HG03196 (cell line): ENCODE measurements around the gene SLC29A4.
"Not testable (repeated sequence)": the region's sequence is repeated elsewhere in the genome, so short reads cannot be mapped to it uniquely, and the experiment has no call there.

ENCODE experiments used
- ATAC-seq: cut with Tn5 transposase; IDR thresholded peaks from one replicate; pipeline ENCODE4 v1.9.1; 2021; ENCODE audit not compliant: unreplicated experiment

The SLC29A4 gene

GRCh38 chr7:5320802-5321396, 38.2 kb downstream of the SLC29A4 start:
- no peak for ATAC-seq

GRCh38 chr7:5322621-5323410, 40.1 kb downstream of the SLC29A4 start:
- no peak for ATAC-seq

DNA sequence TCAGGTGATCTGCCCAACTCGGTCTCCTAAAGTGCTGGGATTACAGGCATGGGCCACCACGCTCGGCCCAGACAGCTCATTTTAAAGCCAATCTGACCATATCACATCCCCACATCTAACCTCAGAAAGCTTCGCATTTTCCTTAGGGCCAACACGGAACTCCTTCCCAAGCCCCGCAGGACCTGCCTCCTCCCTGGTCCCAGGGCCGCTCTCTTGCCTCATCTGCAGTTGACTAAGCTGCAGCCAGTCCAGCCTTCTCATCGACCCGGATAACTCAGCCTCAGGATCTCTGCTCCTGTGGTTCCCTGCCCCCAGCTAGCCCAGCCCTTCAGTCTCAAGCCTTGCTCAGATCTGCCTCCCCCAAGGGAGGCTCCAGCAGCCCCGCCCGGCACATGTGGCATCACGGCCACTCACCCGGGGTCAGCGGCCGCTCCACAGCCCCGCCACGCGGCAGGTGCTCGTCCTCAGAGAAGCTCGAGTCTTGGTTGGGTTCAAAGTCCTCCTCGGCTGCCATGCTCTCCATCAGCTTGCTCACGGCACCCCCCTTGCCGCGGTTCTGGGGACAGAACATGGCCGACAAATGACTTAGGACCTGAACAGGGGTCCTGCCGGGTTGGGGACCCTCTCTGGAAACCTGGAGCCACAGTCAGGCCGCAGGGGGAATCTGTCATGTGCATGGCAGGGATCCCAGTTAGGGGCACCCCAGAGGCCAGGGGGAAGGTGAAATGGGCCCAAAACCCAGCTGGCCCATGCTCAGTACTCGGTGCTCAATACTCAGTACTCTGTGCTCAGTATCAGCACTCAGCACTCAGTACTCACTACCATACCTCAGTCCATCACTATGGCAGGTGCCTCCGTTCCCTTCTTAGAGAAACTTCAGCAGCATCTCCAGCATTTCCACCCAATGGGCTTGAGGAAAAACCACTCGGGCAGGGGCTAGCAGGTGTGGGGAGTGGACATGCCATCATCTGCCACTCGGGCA, 41.3 kb downstream of the SLC29A4 start:
- not testable (repeated sequence) for ATAC-seq

GRCh38 chr7:5324961-5325360, 42.2 kb downstream of the SLC29A4 start:
- no peak for ATAC-seq

GRCh38 chr7:5330288-5330687, 47.5 kb downstream of the SLC29A4 start:
- no peak for ATAC-seq

DNA sequence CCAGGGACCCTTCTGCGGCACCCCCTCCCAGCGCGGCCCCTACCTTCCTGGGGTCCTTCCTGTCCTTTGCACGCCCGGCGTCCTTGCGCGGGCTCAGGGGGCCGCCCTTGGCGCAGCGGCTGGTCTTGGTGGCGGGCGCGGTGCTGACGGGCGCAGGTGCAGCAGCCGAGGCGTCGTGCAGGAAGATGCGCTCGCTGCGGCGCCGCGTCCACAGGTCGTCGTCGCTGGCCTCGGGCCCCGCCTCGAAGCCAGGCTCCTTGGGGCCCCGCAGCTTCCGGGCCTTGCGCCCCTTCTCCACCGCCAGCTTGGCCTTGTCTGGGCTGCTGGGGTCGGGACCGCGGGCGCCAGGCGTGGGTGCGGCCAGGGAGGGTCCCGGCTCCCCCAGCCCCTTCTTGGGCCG, 49.8 kb downstream of the SLC29A4 start:
- ATAC-seq, result no peak

GRCh38 chr7:5333121-5334045, 50.6 kb downstream of the SLC29A4 start:
- ATAC-seq, result no peak

DNA sequence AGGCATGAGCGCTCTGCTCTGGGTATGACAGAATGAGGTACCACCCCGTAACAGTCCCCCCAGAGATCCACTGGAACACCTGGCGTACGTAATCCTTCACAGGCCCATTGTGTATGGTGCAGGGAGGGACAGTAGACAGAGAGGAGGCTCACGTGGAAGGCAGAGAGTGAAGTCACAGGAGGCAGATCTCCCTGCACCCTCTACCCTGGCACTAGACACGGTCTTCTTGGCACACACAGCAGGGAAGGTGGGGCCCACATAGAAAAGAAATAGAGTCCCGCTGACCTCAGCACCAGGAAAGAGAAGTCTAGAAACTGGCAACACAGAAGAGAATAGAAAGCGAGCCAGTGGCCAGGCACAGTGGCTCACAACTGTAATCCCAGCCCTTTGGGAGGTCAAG, 51.9 kb downstream of the SLC29A4 start:
- no peak for ATAC-seq

DNA sequence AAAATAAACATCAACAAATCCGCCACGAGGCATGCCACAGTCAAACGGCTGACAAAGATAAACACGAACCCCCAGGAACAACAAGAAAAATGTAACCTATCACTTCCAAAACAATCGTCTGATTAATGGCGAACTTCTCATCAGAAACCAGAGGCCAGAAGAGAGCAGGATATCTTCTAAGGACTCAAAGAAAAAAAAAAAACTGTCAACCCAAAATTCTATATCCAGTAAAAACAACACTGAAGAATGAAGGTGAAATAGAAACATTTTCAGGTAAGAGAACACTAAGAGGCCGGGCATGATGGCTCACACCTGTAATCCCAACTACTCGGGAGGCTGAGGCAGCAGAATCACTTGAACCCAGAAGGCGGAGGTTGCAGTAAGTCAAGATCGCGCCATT, 54.3 kb downstream of the SLC29A4 start:
- no peak for ATAC-seq

GRCh38 chr7:5339955-5340354, 57.2 kb downstream of the SLC29A4 start:
- no peak for ATAC-seq

- ATAC-seq, result no peak
Measured at GRCh38 chr7:5342631-5343030, 59.9 kb downstream of the SLC29A4 start.

GRCh38 chr7:5343884-5344283, 61.1 kb downstream of the SLC29A4 start:
- no peak for ATAC-seq

GRCh38 chr7:5344342-5344741, 61.6 kb downstream of the SLC29A4 start:
- ATAC-seq, result no peak

DNA sequence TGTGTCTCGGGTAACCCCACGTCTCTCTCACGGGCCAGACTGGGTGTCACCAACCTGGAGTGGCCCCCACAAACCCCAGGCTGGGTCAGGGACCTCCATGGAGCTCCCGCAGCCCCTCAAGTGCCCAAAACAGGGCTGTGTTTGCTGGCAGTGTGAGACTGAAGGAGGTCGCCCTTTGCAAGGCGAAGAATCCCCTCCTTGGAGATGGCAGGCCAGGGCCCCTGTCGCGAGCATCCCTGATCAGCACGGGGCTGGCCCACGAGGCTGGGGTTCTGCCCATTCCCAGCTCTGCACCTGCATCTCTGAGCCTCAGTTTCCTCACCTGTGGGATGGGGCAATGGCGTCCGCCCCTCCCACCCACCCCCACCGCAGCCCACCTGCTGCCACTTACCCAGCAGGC, 62.4 kb downstream of the SLC29A4 start:
- ATAC-seq, result no peak

DNA sequence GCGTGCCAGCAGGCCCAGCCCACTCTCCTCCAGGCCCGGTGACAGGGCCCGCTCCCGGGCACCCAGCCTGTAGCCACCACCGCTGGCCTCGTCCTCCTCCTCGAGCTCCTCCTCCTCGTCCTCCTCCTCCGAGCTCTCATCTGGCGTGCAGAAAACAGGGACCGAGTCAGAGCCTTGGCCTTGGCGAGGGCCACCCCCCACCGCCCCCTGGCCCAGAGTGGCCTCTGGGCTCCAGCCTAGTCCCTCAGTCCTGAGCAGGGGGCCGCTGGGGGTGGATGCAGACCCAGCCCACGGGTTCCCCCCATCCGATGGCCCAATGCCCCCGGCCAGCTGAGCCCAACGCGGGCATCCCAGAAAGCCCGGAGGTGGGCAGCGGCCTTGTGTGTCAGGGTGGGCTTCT, 62.9 kb downstream of the SLC29A4 start:
- no peak for ATAC-seq

- no peak for ATAC-seq
Measured at GRCh38 chr7:5348134-5349004, 65.6 kb downstream of the SLC29A4 start.

DNA sequence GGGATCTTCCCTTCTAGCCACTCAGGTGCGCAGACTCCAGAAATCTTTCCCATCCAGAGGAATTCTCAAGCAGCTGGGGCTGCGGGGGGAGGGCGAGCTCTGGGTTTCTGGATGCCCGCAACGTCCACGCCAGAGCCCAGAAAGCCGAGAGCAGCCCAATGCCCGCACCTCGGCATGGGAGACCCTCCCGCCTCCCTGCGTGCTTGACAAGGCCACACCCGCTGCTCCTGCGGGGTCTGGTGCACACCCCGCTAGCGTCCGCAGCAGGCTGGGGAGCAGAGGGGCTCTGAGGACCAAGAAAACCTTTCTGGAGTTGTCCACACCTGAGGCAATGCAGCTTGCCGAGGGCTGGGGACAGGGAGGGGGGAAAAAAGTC, 66.2 kb downstream of the SLC29A4 start:
- no peak for ATAC-seq

GRCh38 chr7:5349437-5350173, 66.9 kb downstream of the SLC29A4 start:
- no peak for ATAC-seq

DNA sequence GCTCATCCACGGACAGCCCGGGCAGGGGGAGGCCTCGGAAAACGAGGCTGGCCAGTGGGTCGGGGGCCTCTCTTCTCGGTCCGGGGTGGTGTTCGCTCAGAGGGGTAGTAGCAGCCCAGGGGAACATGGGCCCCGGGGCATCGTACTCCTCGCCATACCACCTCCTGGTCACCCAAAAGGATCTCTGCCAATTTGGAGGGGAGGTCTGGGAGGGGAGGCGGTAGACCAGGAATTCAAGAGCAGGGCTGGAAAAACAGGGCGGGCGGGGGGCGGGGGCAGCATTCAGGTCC, 67.4 kb downstream of the SLC29A4 start:
- ATAC-seq, result no peak
